ENCODE results near the gene SLC38A8. TPM values are rescaled to one million over a fixed set of nuclear protein-coding genes. Genes with fewer than 3 reads are reported as not detected.

Gene SLC38A8
- total RNA-seq, 2 donors from 2014 or later = not detected

DNA sequence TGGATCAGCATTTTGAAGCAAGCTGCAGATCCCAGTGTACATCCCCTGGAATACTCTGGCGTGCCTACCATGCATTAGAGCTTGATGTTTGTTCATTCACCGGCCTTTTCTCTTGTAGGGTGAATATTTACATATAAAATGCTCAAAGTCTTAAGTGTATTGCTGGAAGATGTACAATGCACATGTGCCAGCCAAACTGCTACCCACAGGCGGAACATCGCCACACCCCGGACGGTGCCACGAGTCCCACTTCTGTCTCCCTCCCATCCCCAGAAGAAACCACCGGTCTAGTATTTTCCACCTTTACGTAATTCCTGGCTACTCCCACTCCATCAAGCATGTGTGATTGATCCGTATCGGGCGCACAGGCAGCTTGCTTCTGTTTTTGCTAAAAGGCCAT, 4.1 kb downstream of the SLC38A8 start:
- Histone ChIP-seq H3K9ac (ENCODE audit: extremely low read depth, low read length, poor library complexity, severe bottlenecking) (no peak overlapping the region), H3K4me1 (ENCODE audit: control insufficient read depth, insufficient read depth, low read length) (peaks cover 8% of the 10 kb centered on the region), H3K27me3 (ENCODE audit: control insufficient read depth, insufficient read depth, low read length, poor library complexity, severe bottlenecking) (peaks cover 50% of the 10 kb centered on the region), H3K9me3 (ENCODE audit: control insufficient read depth, low read length) (peaks cover 5% of the 10 kb centered on the region), H3K27ac (ENCODE audit: low read depth, low read length) (no peak overlapping the region), H3K4me3 (ENCODE audit: low read length) (no peak overlapping the region), H3K36me3 (ENCODE audit: control insufficient read depth, insufficient read depth, low read length) (no peaks in the 10 kb centered on the region)
- no peak overlapping the region for H3K4me3 Mint-ChIP-seq
- peaks cover 11% of the 10 kb centered on the region for H3K4me1 Mint-ChIP-seq
- peaks cover 64% of the 10 kb centered on the region for H3K27me3 Mint-ChIP-seq (ENCODE audit: insufficient read depth)
- WGBS, 2 experiments (ENCODE audit: insufficient coverage in 1 of 2, insufficient read length in 1 of 2) = 94 to 97% methylated on average over 12 of the region's 12 CpGs
- H3K27ac Mint-ChIP-seq = no peak overlapping the region
- DNase-seq = no peak
- H3K36me3 Mint-ChIP-seq (ENCODE audit: low read depth) = no peaks in the 10 kb centered on the region
- peaks cover 11% of the 10 kb centered on the region for H3K9me3 Mint-ChIP-seq
- TF ChIP-seq CTCF (conservative IDR thresholded peaks at IDR 0.05) = no peak

DNA sequence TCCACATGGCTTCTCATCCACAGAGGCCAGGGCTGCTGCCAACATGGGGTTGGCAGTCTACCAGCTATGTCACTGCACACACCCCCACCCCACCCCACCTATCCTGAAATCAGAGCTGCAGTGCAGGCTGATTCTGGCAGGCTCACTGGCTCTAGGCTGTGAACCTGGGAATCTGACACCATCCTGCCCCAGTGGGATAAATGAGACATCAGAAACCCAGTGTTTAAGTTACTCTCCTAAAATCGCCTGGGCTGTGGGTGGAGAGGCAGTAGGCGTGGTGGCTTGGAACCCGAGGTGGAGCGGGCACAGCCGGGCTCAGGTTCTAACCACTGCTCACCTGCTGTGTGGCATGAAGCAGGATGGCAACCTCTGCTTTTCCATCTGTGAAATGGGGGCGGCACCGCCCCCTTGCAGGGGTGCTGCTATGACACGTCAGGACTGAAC, 5.6 kb downstream of the SLC38A8 start:
- no peak for TF ChIP-seq CTCF (conservative IDR thresholded peaks at IDR 0.05)
- Mint-ChIP-seq H3K27me3 (ENCODE audit: insufficient read depth) (peaks cover 51% of the 10 kb centered on the region), H3K4me3 (no peak overlapping the region), H3K4me1 (peaks cover 4% of the 10 kb centered on the region), H3K36me3 (ENCODE audit: low read depth) (no peaks in the 10 kb centered on the region), H3K27ac (no peak overlapping the region), H3K9me3 (peaks cover 11% of the 10 kb centered on the region)
- H3K4me1 ChIP-seq (ENCODE audit: control insufficient read depth, insufficient read depth, low read length) = no peaks in the 10 kb centered on the region
- no peak for DNase-seq
- no peak overlapping the region for H3K27ac ChIP-seq (ENCODE audit: low read depth, low read length)
- H3K9ac ChIP-seq (ENCODE audit: extremely low read depth, low read length, poor library complexity, severe bottlenecking) = no peak overlapping the region
- no peaks in the 10 kb centered on the region for H3K36me3 ChIP-seq (ENCODE audit: control insufficient read depth, insufficient read depth, low read length)
- peaks cover 5% of the 10 kb centered on the region for H3K9me3 ChIP-seq (ENCODE audit: control insufficient read depth, low read length)
- WGBS, 2 experiments (ENCODE audit: insufficient coverage in 1 of 2, insufficient read length in 1 of 2) = 92 to 96% methylated on average over 6 to 8 of the region's 8 CpGs
- no peak overlapping the region for H3K4me3 ChIP-seq (ENCODE audit: low read length)
- H3K27me3 ChIP-seq (ENCODE audit: control insufficient read depth, insufficient read depth, low read length, poor library complexity, severe bottlenecking) = peaks cover 37% of the 10 kb centered on the region

DNA sequence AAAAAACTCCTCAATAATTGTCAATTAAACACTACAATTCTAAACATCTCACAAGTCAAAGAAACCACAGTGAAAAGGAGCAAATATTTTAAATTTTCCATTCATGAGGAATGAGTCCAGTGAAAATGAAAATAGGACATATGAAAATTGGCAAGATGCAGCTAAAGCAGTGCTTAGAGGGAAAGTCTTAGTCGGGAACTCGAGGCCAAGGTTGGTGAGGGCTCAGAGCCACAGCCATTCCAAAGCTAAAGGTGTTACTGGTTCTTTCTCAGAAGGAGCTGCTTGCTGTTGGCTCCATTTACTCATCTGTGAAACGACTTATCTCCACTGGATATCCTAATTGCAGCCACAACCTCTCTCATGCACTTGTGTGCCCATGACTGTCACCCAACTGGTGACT, 6.5 kb downstream of the SLC38A8 start:
- TF ChIP-seq CTCF (conservative IDR thresholded peaks at IDR 0.05) = no peak
- no peaks in the 10 kb centered on the region for H3K36me3 ChIP-seq (ENCODE audit: control insufficient read depth, insufficient read depth, low read length)
- H3K27ac ChIP-seq (ENCODE audit: low read depth, low read length) = no peak overlapping the region
- H3K9ac ChIP-seq (ENCODE audit: extremely low read depth, low read length, poor library complexity, severe bottlenecking) = no peak overlapping the region
- Mint-ChIP-seq H3K9me3 (peaks cover 11% of the 10 kb centered on the region), H3K27me3 (ENCODE audit: insufficient read depth) (peaks cover 42% of the 10 kb centered on the region), H3K27ac (no peak overlapping the region), H3K36me3 (ENCODE audit: low read depth) (no peaks in the 10 kb centered on the region), H3K4me3 (no peak overlapping the region), H3K4me1 (peaks cover 4% of the 10 kb centered on the region)
- DNase-seq = no peak
- H3K9me3 ChIP-seq (ENCODE audit: control insufficient read depth, low read length) = peaks cover 5% of the 10 kb centered on the region
- WGBS, 2 experiments (ENCODE audit: insufficient coverage in 1 of 2, insufficient read length in 1 of 2) = 89 to 92% methylated on average over 3 of the region's 3 CpGs
- H3K4me1 ChIP-seq (ENCODE audit: control insufficient read depth, insufficient read depth, low read length) = no peaks in the 10 kb centered on the region
- peaks cover 29% of the 10 kb centered on the region for H3K27me3 ChIP-seq (ENCODE audit: control insufficient read depth, insufficient read depth, low read length, poor library complexity, severe bottlenecking)
- no peak overlapping the region for H3K4me3 ChIP-seq (ENCODE audit: low read length)
